Tibial nerve (tissue), 4 donors: Measurements from ENCODE around the gene OLFM3. TPM values are rescaled to one million over a fixed set of nuclear protein-coding genes. Genes with fewer than 3 reads are reported as not detected.

Experiments
- DNase-seq, 2 donors: peaks; one replicate each; pipeline ENCODE4 v3.0.0-alpha.2; 2019; ENCODE audit warnings: low spot score in 2 of 2
- H3K27ac ChIP-seq, 4 donors: fragments of 200-600 bp; sonication (generic) in 3 of 4; one replicate each; pipeline ENCODE4 v1.5.1; 2017 to 2019; ENCODE audit warnings: mild to moderate bottlenecking in 1 of 4
- H3K27me3 ChIP-seq, 2 donors: fragments of 200-600 bp; sonication (generic) in 1 of 2; one replicate each; pipeline versions ENCODE4 v1.5.1 to v1.6.0; 2017 to 2019
- H3K36me3 ChIP-seq, 3 donors: fragments of 200-600 bp; sonication (generic); one replicate each; pipeline ENCODE4 v1.5.1; 2018 to 2019
- H3K4me1 ChIP-seq, 4 donors: fragments of 200-600 bp; sonication (generic) in 3 of 4; one replicate each; pipeline ENCODE4 v1.5.1; 2017 to 2019
- H3K4me3 ChIP-seq, 4 donors: fragments of 200-600 bp; sonication (generic) in 3 of 4; one replicate each; pipeline ENCODE4 v1.5.1; 2017 to 2019; ENCODE audit warnings: mild to moderate bottlenecking in 1 of 4, moderate library complexity in 1 of 4
- H3K9me3 ChIP-seq, 4 donors: fragments of 200-600 bp; sonication (generic) in 3 of 4; one replicate each; pipeline ENCODE4 v1.5.1; 2017 to 2019
- EP300 ChIP-seq, 2 donors: sonication (generic); formaldehyde crosslinking; IDR thresholded peaks; one replicate each; pipeline ENCODE4 v1.6.1; 2017; ENCODE audit warnings: antibody characterized with exemption in 2 of 2, mild to moderate bottlenecking in 1 of 2
- POLR2A ChIP-seq, 2 donors: fragments of 450-650 bp; IDR thresholded peaks; one replicate each; pipeline ENCODE4 v1.6.1; 2017; ENCODE audit warnings: antibody characterized with exemption in 2 of 2, mild to moderate bottlenecking in 2 of 2, moderate library complexity in 2 of 2
- WGBS, 2 donors: methylation state at CpG; one replicate each; pipeline ENCODE4 v1.1.5; 2018; 5-methylcytosine and 5-hydroxymethylcytosine counted together
- total RNA-seq, 4 donors: library from RNA; depleted of rRNA; stranded (reverse); fragments of >200 nt; gene quantifications; one replicate each; pipeline ENCODE4 v1.1.0, GENCODE V29; 2016
- TF ChIP-seq, protein P1 (sequence below), 5 experiments: fragments of 200-600 bp in 3 of 5; fragments of 450-650 bp in 2 of 5; sonication (generic) in 3 of 5; IDR thresholded peaks; one replicate each; pipeline ENCODE4 v1.5.1; 2016 to 2019; ENCODE audit warnings: antibody characterized with exemption in 5 of 5, mild to moderate bottlenecking in 3 of 5, moderate library complexity in 2 of 5

The OLFM3 gene
- total RNA-seq, 4 donors from 2014 or later, result not detected

DNA sequence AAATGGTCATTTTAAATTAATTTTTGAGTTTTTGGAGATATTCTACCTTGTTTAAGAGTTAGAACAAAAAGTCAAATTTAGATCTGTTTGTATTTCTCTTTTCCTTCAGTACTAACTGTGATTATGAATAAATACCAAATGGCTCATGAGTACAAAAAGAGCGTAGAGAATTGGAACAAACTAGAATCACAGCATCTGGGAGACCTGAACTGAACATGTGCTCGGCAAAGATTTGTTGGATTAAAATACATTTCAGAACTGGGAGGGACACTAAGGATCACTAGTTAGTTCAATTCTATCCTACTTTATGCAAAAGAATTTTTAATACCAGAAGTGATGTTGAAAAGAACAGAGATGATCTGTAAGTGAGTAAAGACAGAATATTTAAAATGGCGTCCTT is 19.5 kb downstream of the OLFM3 start:
- TF ChIP-seq, protein P1, sequence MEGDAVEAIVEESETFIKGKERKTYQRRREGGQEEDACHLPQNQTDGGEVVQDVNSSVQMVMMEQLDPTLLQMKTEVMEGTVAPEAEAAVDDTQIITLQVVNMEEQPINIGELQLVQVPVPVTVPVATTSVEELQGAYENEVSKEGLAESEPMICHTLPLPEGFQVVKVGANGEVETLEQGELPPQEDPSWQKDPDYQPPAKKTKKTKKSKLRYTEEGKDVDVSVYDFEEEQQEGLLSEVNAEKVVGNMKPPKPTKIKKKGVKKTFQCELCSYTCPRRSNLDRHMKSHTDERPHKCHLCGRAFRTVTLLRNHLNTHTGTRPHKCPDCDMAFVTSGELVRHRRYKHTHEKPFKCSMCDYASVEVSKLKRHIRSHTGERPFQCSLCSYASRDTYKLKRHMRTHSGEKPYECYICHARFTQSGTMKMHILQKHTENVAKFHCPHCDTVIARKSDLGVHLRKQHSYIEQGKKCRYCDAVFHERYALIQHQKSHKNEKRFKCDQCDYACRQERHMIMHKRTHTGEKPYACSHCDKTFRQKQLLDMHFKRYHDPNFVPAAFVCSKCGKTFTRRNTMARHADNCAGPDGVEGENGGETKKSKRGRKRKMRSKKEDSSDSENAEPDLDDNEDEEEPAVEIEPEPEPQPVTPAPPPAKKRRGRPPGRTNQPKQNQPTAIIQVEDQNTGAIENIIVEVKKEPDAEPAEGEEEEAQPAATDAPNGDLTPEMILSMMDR (IDR thresholded peaks at IDR 0.05), result no peak
- TF ChIP-seq EP300 (IDR thresholded peaks at IDR 0.05) (no peak), POLR2A (IDR thresholded peaks at IDR 0.05) (no peak)
- no peaks in the 10 kb centered on the region for H3K36me3 ChIP-seq
- H3K4me1 ChIP-seq, result no peaks in the 10 kb centered on the region
- H3K27me3 ChIP-seq, result no peaks in the 10 kb centered on the region
- peaks cover 0 to 5% (median 0%) of the 10 kb centered on the region in 4 donors for H3K9me3 ChIP-seq
- WGBS, 2 donors, result 91 to 96% methylated on average over 3 of the region's 3 CpGs
- H3K4me3 ChIP-seq, result no peak overlapping the region
- H3K27ac ChIP-seq, result no peak overlapping the region
- no peak for DNase-seq

DNA sequence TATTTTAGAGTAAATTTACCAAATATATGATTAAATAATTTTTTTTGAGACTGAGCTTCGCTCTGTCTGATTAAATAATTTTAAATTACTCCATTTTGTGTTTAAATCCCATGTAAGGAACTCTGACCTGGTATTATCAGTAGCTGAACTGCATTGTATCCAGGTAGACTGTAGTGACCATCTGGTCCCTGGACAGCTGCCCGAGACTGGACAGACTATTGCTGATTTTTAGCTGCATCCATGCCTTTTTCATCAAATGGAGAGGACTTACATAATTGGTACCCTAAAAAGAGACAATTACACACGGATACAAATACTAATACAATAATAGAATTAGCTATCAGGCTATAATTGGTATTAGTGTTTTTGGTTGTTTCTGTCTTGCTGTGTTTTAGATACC is 20.6 kb downstream of the OLFM3 start:
- Histone ChIP-seq H3K4me3 (no peak overlapping the region), H3K4me1 (no peaks in the 10 kb centered on the region), H3K9me3 (peaks cover 0 to 5% (median 0%) of the 10 kb centered on the region in 4 donors), H3K27ac (no peak overlapping the region), H3K36me3 (no peaks in the 10 kb centered on the region), H3K27me3 (no peaks in the 10 kb centered on the region)
- DNase-seq, result no peak
- TF ChIP-seq POLR2A (IDR thresholded peaks at IDR 0.05) (no peak), EP300 (IDR thresholded peaks at IDR 0.05) (no peak)
- TF ChIP-seq, protein P1 (IDR thresholded peaks at IDR 0.05), result no peak
- 80 to 87% methylated on average over 3 of the region's 3 CpGs for WGBS, 2 donors

DNA sequence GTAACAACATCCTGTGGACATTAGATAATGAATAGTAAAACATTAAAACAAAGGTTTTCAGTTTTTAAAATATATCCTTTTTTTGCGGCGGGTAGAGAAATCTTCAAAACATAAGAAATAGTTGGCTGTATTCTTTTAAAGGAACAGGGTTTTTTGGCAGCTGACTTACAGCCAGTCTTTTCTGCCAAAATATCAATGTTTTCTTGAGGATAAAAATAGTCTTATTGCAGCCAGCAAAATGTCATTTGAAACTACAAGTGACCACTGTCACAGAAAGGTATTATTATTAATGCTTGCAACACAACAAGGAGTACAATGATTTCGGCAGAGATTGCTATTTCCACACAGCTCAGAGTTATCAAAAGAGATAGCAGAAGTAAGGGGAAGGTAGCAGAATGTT is 21.4 kb downstream of the OLFM3 start:
- Histone ChIP-seq H3K27ac (no peak overlapping the region), H3K4me3 (no peak overlapping the region), H3K27me3 (no peaks in the 10 kb centered on the region), H3K9me3 (peaks cover 0 to 5% (median 0%) of the 10 kb centered on the region in 4 donors), H3K36me3 (no peaks in the 10 kb centered on the region), H3K4me1 (no peaks in the 10 kb centered on the region)
- WGBS, 2 donors, result 35 to 38% methylated on average over 3 of the region's 3 CpGs
- TF ChIP-seq EP300 (IDR thresholded peaks at IDR 0.05), result no peak
- TF ChIP-seq POLR2A (IDR thresholded peaks at IDR 0.05), result no peak
- TF ChIP-seq, protein P1 (IDR thresholded peaks at IDR 0.05), result no peak
- DNase-seq, result no peak

DNA sequence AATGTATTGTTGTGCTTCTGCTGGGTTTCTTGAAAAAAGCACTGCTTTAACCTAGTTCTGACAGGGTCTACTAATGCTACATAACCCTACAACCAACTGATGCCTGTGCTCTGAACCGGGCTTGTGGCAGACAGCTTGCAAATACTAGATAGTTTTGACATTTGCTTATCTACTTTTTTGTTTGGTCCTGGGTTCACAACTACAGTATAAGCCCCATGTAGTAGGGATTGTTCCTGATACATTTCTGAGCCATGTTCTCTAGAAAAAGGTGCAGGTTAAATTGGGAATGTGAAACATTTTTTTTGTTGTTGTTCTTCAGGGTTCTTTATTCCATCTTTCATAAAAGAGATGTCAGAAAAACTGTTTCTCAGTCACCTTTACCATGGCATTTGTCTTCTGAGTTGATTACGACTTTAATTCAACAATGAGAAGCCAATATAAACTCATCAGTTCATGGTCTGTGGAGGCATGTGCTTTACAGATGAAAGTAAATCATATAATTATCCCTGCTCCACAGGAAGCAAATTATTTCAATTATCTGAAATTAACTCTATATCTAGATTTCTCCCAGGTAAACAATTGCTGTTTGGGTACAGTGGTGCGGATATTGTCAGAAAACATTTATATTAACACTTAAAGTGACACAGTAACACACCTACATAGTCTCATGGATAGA is 22.0 kb downstream of the OLFM3 start:
- no peaks in the 10 kb centered on the region for H3K27me3 ChIP-seq
- H3K27ac ChIP-seq, result no peak overlapping the region
- H3K4me1 ChIP-seq, result no peaks in the 10 kb centered on the region
- peaks cover 0 to 4% (median 0%) of the 10 kb centered on the region in 4 donors for H3K9me3 ChIP-seq
- DNase-seq, result no peak
- no peaks in the 10 kb centered on the region for H3K36me3 ChIP-seq
- no peak overlapping the region for H3K4me3 ChIP-seq
- WGBS, 2 donors, result 65 to 67% methylated on average over 3 of the region's 3 CpGs
- TF ChIP-seq, protein P1 (IDR thresholded peaks at IDR 0.05), result no peak
- TF ChIP-seq POLR2A (IDR thresholded peaks at IDR 0.05) (no peak), EP300 (IDR thresholded peaks at IDR 0.05) (no peak)

DNA sequence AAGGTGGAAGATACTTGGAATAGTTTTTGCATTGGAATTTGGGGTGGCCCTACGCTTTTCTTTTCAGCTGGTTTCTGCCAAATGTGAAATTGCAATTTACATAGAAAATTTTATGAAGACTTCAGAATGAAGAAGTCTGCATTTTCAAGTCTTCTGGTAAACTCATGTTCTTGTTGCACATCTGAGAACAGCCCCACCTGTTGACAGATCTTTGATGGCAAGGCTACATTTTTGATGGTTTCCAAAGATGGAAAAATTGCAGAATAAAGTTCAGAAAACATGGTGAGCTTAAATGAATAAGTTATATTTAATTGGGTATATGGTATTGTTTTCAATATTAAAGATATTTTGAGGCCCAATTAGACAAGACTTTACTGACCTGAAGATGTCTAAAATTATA is 25.4 kb downstream of the OLFM3 start:
- TF ChIP-seq, protein P1 (IDR thresholded peaks at IDR 0.05), result no peak
- no peak for TF ChIP-seq POLR2A (IDR thresholded peaks at IDR 0.05)
- TF ChIP-seq EP300 (IDR thresholded peaks at IDR 0.05), result no peak
- no peaks in the 10 kb centered on the region for H3K27me3 ChIP-seq
- no peaks in the 10 kb centered on the region for H3K4me1 ChIP-seq
- H3K27ac ChIP-seq, result no peak overlapping the region
- 84 to 85% methylated on average over 1 of the region's 1 CpG for WGBS, 2 donors
- DNase-seq, result no peak
- H3K36me3 ChIP-seq, result no peaks in the 10 kb centered on the region
- no peak overlapping the region for H3K4me3 ChIP-seq
- H3K9me3 ChIP-seq, result no peaks in the 10 kb centered on the region
